GM12874 (cell line): ENCODE results near the gene NOSIP.

ENCODE experiments used
- CTCF ChIP-seq: IDR thresholded peaks from 2 replicates; pipeline ENCODE4 v1.5.1; 2011; ENCODE audit warnings: low read depth, mild to moderate bottlenecking, control low read depth, low read length, moderate library complexity; ENCODE audit not compliant: insufficient read depth

Gene NOSIP

GRCh38 chr19:49597703-49597974 lies 17.3 kb upstream of the NOSIP start:
- TF ChIP-seq CTCF = no peak

DNA sequence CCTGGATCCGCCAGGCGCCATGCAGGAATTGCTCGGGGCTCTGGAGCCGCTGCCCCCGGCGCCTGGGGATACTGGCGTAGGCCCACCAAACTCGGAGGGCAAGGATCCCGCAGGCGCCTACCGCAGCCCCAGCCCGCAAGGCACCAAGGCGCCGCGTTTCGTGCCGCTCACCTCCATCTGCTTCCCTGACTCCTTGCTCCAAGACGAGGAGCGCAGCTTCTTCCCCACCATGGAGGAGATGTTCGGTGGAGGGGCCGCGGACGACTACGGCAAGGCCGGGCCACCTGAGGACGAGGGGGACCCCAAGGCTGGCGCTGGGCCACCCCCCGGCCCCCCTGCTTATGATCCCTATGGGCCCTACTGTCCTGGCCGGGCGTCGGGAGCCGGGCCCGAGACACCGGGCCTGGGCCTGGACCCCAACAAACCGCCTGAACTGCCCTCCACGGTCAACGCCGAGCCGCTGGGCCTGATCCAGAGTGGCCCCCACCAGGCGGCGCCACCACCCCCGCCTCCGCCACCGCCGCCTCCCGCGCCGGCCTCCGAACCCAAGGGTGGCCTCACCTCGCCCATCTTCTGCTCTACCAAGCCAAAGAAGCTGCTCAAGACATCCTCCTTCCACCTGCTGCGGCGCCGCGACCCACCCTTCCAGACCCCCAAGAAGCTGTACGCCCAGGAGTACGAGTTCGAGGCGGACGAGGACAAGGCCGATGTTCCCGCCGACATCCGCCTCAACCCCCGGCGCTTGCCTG lies 16.8 kb upstream of the NOSIP start:
- TF ChIP-seq CTCF = 0 out of 2 replicates have a peak, but pooled peaks have one; percentile 11

DNA sequence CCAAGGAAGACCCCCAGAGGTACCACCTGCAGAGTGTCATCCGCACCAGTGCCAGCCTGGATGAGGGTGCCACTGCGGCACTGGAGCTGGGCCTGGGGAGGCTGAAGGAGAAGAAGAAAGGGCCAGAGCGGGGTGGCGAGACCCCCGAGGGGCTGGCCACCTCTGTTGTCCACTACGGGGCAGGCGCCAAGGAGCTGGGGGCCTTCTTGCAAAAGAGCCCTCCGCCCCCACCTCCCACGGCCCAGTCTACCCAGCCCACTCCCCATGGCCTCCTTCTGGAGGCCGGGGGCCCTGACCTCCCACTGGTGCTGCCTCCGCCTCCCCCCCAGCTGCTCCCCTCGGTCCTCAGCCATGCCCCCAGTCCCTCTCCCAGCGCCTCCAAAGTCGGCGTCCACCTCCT lies 16.1 kb upstream of the NOSIP start:
- TF ChIP-seq CTCF = no peak

DNA sequence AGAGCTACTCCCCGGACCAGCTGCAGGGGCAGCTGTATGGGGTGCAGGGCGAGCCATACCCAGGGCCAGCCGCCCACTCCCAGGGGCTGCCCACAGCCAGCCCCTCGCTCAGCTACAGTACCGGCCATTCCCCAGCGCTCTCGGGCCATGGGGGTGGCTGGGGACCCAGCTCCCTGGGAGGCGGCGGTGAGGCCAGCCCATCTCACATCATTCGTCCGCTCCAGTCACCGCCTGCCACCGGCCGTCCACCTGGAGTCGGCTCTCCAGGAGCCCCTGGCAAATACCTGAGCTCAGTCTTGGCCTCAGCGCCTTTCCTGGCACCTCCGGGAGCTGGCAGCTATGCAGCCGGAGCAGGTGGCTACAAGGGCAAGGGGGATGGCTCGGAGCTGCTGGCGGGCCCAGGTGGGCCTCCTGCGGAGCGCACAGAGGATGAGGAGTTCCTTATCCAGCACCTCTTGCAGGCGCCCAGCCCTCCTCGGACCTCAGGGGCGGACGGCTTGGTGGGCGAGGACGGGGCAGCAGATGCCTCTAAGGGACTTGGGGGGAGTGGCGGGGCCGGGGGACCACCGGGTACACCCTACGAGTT lies 15.6 kb upstream of the NOSIP start:
- TF ChIP-seq CTCF = no peak

DNA sequence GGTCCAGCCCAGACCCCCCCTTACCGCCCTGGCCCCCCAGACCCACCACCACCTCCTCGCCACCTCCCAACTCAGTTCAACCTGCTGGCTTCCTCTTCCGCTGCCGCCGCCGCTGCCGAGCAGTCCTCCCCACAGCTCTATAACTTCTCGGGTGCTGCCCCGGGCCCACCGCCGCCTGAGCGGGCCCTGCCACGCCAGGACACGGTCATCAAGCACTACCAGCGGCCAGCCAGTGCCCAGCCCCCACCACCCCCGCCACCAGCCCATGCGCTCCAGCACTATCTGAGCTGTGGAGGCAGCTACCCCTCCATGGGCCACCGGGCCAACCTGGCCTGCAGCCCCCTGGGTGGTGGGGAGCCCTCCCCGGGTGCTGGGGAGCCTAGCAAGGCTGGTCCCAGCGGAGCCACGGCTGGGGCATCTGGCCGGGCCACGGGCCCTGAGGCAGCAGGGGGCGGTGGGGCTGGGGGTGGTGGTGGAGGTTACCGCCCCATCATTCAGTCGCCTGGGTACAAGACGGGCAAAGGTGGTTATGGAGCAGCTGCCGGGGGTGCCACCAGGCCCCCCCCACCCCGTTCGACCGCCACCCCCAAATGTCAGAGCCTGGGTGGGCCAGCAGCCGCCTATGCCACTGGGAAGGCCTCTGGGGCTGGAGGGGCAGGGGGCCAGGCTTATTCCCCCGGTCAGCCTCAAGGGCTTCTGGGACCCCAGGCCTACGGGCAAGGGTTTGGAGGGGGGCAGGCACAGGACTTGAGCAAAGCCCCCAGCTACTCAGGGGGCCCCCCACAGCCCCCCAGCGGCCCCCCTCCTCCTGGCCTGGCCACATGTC lies 14.8 kb upstream of the NOSIP start:
- TF ChIP-seq CTCF = no peak

DNA sequence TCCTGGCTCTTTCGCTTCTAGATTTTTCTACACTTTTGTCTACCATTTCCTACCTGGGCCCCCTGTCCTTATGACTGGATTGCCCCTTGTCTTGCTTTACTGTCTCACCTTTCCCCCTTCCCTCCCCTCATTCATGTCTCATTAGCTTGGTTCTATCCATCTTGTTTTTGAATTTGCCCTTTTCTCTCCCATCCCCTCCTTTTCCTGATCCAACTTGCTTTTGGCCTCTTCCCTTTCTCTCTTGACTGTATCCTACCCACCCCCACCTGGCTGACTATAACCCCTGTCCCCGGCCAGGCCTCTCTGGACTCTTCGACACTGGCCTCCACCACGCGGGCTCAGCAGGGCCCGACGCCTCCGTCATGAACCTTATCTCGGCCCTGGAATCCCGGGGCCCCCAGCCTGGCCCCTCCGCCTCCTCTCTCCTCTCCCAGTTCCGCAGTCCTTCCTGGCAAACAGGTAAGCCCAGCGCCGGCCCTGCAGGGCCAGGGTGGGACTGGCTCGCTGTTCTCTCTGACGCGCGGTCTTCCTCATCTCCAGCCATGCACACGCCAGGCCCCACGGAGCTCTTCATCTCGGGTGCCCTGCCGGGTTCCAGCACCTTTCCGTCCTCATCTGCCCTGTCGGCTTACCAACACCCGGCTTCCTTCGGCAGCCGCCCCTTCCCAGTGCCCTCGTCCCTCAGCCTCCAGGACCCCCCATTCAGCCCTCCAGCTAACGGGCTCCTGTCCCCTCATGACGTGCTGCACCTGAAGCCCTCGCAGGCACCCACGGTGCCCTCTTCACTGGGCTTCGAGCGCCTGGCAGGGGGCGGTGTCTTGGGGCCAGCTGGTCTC lies 14.0 kb upstream of the NOSIP start:
- TF ChIP-seq CTCF = no peak
